ENCODE measurements around the gene SLC9A3.

GRCh38 chr5:455806-456205, 68.4 kb downstream of the SLC9A3 start:
- TF ChIP-seq, protein P1, sequence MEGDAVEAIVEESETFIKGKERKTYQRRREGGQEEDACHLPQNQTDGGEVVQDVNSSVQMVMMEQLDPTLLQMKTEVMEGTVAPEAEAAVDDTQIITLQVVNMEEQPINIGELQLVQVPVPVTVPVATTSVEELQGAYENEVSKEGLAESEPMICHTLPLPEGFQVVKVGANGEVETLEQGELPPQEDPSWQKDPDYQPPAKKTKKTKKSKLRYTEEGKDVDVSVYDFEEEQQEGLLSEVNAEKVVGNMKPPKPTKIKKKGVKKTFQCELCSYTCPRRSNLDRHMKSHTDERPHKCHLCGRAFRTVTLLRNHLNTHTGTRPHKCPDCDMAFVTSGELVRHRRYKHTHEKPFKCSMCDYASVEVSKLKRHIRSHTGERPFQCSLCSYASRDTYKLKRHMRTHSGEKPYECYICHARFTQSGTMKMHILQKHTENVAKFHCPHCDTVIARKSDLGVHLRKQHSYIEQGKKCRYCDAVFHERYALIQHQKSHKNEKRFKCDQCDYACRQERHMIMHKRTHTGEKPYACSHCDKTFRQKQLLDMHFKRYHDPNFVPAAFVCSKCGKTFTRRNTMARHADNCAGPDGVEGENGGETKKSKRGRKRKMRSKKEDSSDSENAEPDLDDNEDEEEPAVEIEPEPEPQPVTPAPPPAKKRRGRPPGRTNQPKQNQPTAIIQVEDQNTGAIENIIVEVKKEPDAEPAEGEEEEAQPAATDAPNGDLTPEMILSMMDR (IDR thresholded peaks at IDR 0.05; ENCODE audit: borderline replicate concordance, extremely low read depth, low read length, poor library complexity, severe bottlenecking), result no peak
- TF ChIP-seq EZH2 (IDR thresholded peaks at IDR 0.05; ENCODE audit: borderline replicate concordance, low read depth, low read length, severe bottlenecking), result no peak

Measured in DND-41 (cell line).